ENCODE measurements around the gene AGRN.

The AGRN gene

DNA sequence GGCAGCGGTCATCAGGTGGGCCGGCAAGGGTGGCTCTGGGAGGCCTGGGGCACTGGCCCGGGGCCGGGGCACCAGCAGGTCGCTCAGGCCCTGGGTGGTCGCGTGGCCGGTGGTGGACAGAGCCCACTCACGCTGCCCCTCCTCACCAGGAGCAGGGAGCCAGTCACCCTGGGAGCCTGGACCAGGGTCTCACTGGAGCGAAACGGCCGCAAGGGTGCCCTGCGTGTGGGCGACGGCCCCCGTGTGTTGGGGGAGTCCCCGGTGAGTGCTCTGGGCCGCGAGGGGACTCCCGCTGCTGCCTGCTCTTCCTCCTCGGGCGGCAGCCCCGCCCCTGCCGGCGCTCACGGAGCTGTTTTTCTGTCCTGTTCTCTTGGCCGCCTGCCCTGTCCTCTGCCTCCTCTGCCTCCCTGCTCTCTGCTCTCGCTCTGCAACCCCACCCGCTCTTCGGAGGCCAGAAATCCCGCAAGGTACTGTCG, 30.7 kb downstream of the AGRN start:
- no peak overlapping the region for H3K4me2 ChIP-seq (ENCODE audit: low read length)
- no peak overlapping the region for H3K27ac ChIP-seq
- H3K4me3 ChIP-seq (ENCODE audit: low read depth, low read length): no peak overlapping the region
- no peaks in the 10 kb centered on the region for H3K27me3 ChIP-seq (ENCODE audit: control insufficient read depth, insufficient read depth, low read length)
- TF ChIP-seq, protein P1, sequence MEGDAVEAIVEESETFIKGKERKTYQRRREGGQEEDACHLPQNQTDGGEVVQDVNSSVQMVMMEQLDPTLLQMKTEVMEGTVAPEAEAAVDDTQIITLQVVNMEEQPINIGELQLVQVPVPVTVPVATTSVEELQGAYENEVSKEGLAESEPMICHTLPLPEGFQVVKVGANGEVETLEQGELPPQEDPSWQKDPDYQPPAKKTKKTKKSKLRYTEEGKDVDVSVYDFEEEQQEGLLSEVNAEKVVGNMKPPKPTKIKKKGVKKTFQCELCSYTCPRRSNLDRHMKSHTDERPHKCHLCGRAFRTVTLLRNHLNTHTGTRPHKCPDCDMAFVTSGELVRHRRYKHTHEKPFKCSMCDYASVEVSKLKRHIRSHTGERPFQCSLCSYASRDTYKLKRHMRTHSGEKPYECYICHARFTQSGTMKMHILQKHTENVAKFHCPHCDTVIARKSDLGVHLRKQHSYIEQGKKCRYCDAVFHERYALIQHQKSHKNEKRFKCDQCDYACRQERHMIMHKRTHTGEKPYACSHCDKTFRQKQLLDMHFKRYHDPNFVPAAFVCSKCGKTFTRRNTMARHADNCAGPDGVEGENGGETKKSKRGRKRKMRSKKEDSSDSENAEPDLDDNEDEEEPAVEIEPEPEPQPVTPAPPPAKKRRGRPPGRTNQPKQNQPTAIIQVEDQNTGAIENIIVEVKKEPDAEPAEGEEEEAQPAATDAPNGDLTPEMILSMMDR (IDR thresholded peaks at IDR 0.05): no peak
- no peaks in the 10 kb centered on the region for H3K4me1 ChIP-seq
- no peaks in the 10 kb centered on the region for H3K79me2 ChIP-seq
- no peak overlapping the region for H3K9ac ChIP-seq
- H3K36me3 ChIP-seq (ENCODE audit: control insufficient read depth, insufficient read depth, low read length): no peaks in the 10 kb centered on the region
- H3K9me3 ChIP-seq (ENCODE audit: control insufficient read depth, low read length): no peaks in the 10 kb centered on the region
- no peak overlapping the region for H2AFZ ChIP-seq

DNA sequence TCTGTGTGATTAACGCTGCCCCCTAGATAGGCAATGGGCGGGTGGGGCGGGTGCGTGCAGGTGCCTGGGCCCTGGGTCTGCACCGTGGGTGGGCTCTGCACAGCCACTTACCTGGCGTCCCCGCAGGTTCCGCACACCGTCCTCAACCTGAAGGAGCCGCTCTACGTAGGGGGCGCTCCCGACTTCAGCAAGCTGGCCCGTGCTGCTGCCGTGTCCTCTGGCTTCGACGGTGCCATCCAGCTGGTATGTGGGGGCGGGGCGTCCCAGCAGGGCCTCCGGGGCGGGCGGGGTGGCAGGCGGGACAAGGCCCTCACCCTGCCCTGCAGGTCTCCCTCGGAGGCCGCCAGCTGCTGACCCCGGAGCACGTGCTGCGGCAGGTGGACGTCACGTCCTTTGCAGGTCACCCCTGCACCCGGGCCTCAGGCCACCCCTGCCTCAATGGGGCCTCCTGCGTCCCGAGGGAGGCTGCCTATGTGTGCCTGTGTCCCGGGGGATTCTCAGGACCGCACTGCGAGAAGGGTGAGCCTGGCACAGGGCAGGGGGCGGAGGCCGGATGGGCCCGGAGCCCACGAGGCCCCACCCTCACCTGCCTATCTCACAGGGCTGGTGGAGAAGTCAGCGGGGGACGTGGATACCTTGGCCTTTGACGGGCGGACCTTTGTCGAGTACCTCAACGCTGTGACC, 31.3 kb downstream of the AGRN start:
- Histone ChIP-seq H3K9me3 (ENCODE audit: control insufficient read depth, low read length) (no peaks in the 10 kb centered on the region), H3K4me3 (ENCODE audit: low read depth, low read length) (no peak overlapping the region), H3K27ac (no peak overlapping the region), H3K4me1 (no peaks in the 10 kb centered on the region), H3K79me2 (no peaks in the 10 kb centered on the region), H3K27me3 (ENCODE audit: control insufficient read depth, insufficient read depth, low read length) (no peaks in the 10 kb centered on the region), H2AFZ (no peak overlapping the region), H3K36me3 (ENCODE audit: control insufficient read depth, insufficient read depth, low read length) (no peaks in the 10 kb centered on the region), H3K4me2 (ENCODE audit: low read length) (no peak overlapping the region), H3K9ac (no peak overlapping the region)
- TF ChIP-seq, protein P1 (IDR thresholded peaks at IDR 0.05): no peak

DNA sequence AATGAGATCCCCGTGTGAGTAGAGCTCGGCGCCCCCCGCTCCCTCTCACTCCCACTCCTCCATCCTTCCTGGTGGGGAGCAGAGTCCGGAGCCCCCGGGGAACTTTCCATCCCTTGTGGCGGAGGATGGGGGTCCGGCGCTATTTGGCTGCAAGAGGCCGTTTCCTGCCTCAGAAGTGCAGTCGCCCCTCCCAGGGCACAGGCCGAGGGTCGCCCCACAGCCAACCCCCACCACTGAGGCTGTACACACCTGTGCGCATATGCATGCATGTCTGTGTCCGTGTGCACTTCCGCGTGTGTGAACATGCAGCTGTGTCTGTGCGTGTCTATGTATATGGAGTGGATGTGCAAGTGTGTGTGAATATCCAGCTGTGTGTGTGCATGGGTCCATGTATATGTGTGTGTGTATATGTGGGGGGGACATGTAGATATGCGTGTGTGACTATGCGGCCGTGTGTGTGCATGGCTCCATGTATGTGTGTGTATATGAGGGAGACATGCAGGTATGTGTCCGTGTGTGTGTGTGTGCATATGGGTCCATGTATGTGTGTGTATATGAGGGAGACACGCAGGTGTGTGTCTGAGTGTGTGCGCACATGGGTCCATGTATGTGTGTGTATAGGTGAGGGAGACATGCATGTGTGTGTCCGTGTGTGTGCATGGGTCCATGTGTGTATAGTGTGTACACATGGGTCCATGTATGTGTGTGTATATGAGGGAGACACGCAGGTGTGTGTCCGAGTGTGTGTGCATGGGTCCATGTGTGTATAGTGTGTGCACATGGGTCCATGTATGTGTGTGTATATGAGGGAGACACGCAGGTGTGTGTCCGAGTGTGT, 32.3 kb downstream of the AGRN start:
- Histone ChIP-seq H3K36me3 (ENCODE audit: control insufficient read depth, insufficient read depth, low read length) (no peaks in the 10 kb centered on the region), H2AFZ (no peak overlapping the region)
- TF ChIP-seq, protein P1 (IDR thresholded peaks at IDR 0.05): no peak

DNA sequence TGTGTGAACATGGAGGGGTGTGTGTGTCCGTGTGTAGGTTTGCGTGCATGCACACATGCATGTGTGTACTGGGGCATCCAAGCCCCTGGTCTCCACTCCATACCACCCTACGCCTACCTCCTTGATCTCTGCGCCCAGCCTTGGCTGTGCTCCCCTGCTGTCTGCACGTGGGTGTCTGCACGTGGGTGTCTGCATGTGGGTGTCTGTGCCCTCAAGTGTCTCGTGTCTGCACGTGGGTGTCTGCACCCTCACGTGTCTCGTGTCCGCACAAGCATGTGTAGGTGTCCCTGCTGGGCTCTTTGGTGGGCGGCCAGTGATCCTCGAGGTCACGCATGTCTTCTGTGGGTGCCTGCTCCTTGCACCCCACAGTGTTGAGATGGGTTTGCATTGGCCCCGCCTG, 33.1 kb downstream of the AGRN start:
- no peaks in the 10 kb centered on the region for H3K27me3 ChIP-seq (ENCODE audit: control insufficient read depth, insufficient read depth, low read length)
- no peaks in the 10 kb centered on the region for H3K36me3 ChIP-seq (ENCODE audit: control insufficient read depth, insufficient read depth, low read length)
- no peak overlapping the region for H3K4me2 ChIP-seq (ENCODE audit: low read length)
- no peaks in the 10 kb centered on the region for H3K79me2 ChIP-seq
- H3K4me3 ChIP-seq (ENCODE audit: low read depth, low read length): no peak overlapping the region
- no peaks in the 10 kb centered on the region for H3K9me3 ChIP-seq (ENCODE audit: control insufficient read depth, low read length)
- no peak overlapping the region for H3K27ac ChIP-seq
- TF ChIP-seq, protein P1 (IDR thresholded peaks at IDR 0.05): no peak
- H3K4me1 ChIP-seq: no peaks in the 10 kb centered on the region
- H2AFZ ChIP-seq: no peak overlapping the region
- H3K9ac ChIP-seq: no peak overlapping the region

More for the DNA sequence above, 32.3 kb downstream of the AGRN start:
- H3K4me3 ChIP-seq (ENCODE audit: low read depth, low read length): no peak overlapping the region
- H3K4me2 ChIP-seq (ENCODE audit: low read length): no peak overlapping the region
- no peaks in the 10 kb centered on the region for H3K4me1 ChIP-seq
- H3K79me2 ChIP-seq: no peaks in the 10 kb centered on the region
- no peak overlapping the region for H3K27ac ChIP-seq
- H3K27me3 ChIP-seq (ENCODE audit: control insufficient read depth, insufficient read depth, low read length): no peaks in the 10 kb centered on the region
- no peaks in the 10 kb centered on the region for H3K9me3 ChIP-seq (ENCODE audit: control insufficient read depth, low read length)
- H3K9ac ChIP-seq: no peak overlapping the region

All from parathyroid adenoma (tissue), 2 donors.